A549 (cell line): ENCODE measurements around the gene TCEA3.

Experiments used
- BHLHE40 ChIP-seq: IDR thresholded peaks from 2 replicates; pipeline ENCODE4 v1.6.1; 2012; ENCODE audit warnings: low read depth, low read length, inconsistent platforms
- EP300 ChIP-seq, 2 experiments: fragments of >200 bp; sonication (Bioruptor Twin); formaldehyde crosslinking; IDR thresholded peaks; 2 replicates in 1 of 2; 3 replicates in 1 of 2; pipeline ENCODE4 v1.6.1; 2016 to 2017
- JUNB ChIP-seq: fragments of >200 bp; sonication (Bioruptor Twin); formaldehyde crosslinking; IDR thresholded peaks from 2 replicates; pipeline ENCODE4 v1.6.1; 2016
- KDM1A ChIP-seq: fragments of 200-600 bp; sonication (generic); IDR thresholded peaks from 2 replicates; pipeline ENCODE4 v1.6.1; 2016; ENCODE audit warnings: low read depth, mild to moderate bottlenecking
- MYC ChIP-seq: IDR thresholded peaks from 2 replicates; pipeline ENCODE4 v1.6.1; 2012; ENCODE audit warnings: mild to moderate bottlenecking, inconsistent platforms, low read length, improper control_type of control experiment, borderline replicate concordance
- NR3C1 ChIP-seq: fragments of >200 bp; sonication (Bioruptor Twin); formaldehyde crosslinking; IDR thresholded peaks from 3 replicates; pipeline ENCODE4 v1.6.1; 2017
- POLR2A ChIP-seq: IDR thresholded peaks from 2 replicates; pipeline ENCODE4 v1.6.1; 2012; ENCODE audit warnings: mild to moderate bottlenecking, low read length
- RARB ChIP-seq: fragments of 250-450 bp; sonication (Bioruptor Pico); IDR thresholded peaks from 2 replicates; pipeline ENCODE4 v1.8.0; 2021; ENCODE audit warnings: mild to moderate bottlenecking, moderate library complexity
- RCOR1 ChIP-seq: fragments of 150-350 bp; IDR thresholded peaks from 2 replicates; pipeline ENCODE4 v1.6.1; 2014; ENCODE audit warnings: antibody characterized with exemption, low read length, low read depth
- TF ChIP-seq, protein P1 (sequence below): fragments of 250-450 bp; sonication (Bioruptor Pico); IDR thresholded peaks from 2 replicates; pipeline ENCODE4 v1.5.0; 2021; ENCODE audit warnings: mild to moderate bottlenecking, moderate library complexity, borderline replicate concordance
- TF ChIP-seq, protein P2 (sequence below): fragments of >200 bp; sonication (Bioruptor Twin); formaldehyde crosslinking; IDR thresholded peaks from 3 replicates; pipeline ENCODE4 v1.5.1; 2016
- TF ChIP-seq, protein P3 (sequence below): fragments of 200-600 bp; sonication (generic); IDR thresholded peaks from 2 replicates; pipeline ENCODE4 v1.6.1; 2016; ENCODE audit warnings: antibody characterized with exemption, mild to moderate bottlenecking, moderate library complexity
- TF ChIP-seq, protein P4 (sequence below): IDR thresholded peaks from 2 replicates; pipeline ENCODE4 v1.6.1; 2012
- TF ChIP-seq, protein P5 (sequence below): fragments of 150-350 bp; IDR thresholded peaks from 2 replicates; pipeline ENCODE4 v1.6.1; 2014; ENCODE audit warnings: low read depth, mild to moderate bottlenecking, low read length

DNA sequence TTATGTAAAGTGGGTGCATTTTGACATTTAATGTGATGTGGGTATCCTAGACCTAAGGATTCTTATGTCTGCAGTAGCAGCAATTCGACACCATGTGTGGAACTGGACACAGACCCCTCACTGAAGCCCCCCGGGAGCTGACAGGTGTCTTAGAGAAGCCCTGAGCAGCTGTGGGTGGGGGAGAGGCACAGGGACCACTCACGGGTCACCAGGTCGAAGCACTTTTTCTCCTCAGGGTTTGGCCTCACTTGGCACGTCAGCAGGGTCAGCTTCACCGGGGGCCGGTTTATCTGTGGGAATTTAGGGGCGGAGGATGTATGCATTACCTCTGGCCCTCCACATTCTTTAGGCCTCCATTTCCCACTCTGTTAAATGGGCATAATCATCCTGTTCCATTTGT, 14.0 kb upstream of the TCEA3 start:
- no peak for TF ChIP-seq RARB (CRISPR knock-in tag)
- TF ChIP-seq, protein P1, sequence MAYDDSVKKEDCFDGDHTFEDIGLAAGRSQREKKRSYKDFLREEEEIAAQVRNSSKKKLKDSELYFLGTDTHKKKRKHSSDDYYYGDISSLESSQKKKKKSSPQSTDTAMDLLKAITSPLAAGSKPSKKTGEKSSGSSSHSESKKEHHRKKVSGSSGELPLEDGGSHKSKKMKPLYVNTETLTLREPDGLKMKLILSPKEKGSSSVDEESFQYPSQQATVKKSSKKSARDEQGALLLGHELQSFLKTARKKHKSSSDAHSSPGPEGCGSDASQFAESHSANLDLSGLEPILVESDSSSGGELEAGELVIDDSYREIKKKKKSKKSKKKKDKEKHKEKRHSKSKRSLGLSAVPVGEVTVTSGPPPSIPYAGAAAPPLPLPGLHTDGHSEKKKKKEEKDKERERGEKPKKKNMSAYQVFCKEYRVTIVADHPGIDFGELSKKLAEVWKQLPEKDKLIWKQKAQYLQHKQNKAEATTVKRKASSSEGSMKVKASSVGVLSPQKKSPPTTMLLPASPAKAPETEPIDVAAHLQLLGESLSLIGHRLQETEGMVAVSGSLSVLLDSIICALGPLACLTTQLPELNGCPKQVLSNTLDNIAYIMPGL (CRISPR knock-in tag) = no peak
- no peak for TF ChIP-seq RCOR1
- no peak for TF ChIP-seq MYC
- TF ChIP-seq EP300 (IDR thresholded peaks at IDR 0.05) = no peak
- TF ChIP-seq, protein P2, sequence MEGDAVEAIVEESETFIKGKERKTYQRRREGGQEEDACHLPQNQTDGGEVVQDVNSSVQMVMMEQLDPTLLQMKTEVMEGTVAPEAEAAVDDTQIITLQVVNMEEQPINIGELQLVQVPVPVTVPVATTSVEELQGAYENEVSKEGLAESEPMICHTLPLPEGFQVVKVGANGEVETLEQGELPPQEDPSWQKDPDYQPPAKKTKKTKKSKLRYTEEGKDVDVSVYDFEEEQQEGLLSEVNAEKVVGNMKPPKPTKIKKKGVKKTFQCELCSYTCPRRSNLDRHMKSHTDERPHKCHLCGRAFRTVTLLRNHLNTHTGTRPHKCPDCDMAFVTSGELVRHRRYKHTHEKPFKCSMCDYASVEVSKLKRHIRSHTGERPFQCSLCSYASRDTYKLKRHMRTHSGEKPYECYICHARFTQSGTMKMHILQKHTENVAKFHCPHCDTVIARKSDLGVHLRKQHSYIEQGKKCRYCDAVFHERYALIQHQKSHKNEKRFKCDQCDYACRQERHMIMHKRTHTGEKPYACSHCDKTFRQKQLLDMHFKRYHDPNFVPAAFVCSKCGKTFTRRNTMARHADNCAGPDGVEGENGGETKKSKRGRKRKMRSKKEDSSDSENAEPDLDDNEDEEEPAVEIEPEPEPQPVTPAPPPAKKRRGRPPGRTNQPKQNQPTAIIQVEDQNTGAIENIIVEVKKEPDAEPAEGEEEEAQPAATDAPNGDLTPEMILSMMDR = no peak
- TF ChIP-seq KDM1A = no peak
- TF ChIP-seq JUNB = no peak
- no peak for TF ChIP-seq BHLHE40
- TF ChIP-seq NR3C1 = no peak
- TF ChIP-seq, protein P3, sequence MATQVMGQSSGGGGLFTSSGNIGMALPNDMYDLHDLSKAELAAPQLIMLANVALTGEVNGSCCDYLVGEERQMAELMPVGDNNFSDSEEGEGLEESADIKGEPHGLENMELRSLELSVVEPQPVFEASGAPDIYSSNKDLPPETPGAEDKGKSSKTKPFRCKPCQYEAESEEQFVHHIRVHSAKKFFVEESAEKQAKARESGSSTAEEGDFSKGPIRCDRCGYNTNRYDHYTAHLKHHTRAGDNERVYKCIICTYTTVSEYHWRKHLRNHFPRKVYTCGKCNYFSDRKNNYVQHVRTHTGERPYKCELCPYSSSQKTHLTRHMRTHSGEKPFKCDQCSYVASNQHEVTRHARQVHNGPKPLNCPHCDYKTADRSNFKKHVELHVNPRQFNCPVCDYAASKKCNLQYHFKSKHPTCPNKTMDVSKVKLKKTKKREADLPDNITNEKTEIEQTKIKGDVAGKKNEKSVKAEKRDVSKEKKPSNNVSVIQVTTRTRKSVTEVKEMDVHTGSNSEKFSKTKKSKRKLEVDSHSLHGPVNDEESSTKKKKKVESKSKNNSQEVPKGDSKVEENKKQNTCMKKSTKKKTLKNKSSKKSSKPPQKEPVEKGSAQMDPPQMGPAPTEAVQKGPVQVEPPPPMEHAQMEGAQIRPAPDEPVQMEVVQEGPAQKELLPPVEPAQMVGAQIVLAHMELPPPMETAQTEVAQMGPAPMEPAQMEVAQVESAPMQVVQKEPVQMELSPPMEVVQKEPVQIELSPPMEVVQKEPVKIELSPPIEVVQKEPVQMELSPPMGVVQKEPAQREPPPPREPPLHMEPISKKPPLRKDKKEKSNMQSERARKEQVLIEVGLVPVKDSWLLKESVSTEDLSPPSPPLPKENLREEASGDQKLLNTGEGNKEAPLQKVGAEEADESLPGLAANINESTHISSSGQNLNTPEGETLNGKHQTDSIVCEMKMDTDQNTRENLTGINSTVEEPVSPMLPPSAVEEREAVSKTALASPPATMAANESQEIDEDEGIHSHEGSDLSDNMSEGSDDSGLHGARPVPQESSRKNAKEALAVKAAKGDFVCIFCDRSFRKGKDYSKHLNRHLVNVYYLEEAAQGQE = no peak
- TF ChIP-seq, protein P4, sequence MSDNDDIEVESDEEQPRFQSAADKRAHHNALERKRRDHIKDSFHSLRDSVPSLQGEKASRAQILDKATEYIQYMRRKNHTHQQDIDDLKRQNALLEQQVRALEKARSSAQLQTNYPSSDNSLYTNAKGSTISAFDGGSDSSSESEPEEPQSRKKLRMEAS = no peak
- TF ChIP-seq, protein P5, sequence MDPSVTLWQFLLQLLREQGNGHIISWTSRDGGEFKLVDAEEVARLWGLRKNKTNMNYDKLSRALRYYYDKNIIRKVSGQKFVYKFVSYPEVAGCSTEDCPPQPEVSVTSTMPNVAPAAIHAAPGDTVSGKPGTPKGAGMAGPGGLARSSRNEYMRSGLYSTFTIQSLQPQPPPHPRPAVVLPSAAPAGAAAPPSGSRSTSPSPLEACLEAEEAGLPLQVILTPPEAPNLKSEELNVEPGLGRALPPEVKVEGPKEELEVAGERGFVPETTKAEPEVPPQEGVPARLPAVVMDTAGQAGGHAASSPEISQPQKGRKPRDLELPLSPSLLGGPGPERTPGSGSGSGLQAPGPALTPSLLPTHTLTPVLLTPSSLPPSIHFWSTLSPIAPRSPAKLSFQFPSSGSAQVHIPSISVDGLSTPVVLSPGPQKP = no peak
- no peak for TF ChIP-seq POLR2A
